Measurements from ENCODE around the gene EIF2S3. TPM values are rescaled to one million over a fixed set of nuclear protein-coding genes. Genes with fewer than 3 reads are reported as not detected.

EIF2S3 gene
- total and polyA plus RNA-seq, 2 of the 8 experiments (the other 6 are each of a cell fraction or from before 2014, with no cell fraction given): 65.5 to 259 TPM

- TF ChIP-seq, protein P1, sequence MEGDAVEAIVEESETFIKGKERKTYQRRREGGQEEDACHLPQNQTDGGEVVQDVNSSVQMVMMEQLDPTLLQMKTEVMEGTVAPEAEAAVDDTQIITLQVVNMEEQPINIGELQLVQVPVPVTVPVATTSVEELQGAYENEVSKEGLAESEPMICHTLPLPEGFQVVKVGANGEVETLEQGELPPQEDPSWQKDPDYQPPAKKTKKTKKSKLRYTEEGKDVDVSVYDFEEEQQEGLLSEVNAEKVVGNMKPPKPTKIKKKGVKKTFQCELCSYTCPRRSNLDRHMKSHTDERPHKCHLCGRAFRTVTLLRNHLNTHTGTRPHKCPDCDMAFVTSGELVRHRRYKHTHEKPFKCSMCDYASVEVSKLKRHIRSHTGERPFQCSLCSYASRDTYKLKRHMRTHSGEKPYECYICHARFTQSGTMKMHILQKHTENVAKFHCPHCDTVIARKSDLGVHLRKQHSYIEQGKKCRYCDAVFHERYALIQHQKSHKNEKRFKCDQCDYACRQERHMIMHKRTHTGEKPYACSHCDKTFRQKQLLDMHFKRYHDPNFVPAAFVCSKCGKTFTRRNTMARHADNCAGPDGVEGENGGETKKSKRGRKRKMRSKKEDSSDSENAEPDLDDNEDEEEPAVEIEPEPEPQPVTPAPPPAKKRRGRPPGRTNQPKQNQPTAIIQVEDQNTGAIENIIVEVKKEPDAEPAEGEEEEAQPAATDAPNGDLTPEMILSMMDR (IDR thresholded peaks at IDR 0.05; ENCODE audit: control extremely low read depth in 1 of 3, insufficient read depth in 1 of 3, low read depth in 1 of 3, low read length in 3 of 3): no peak
- TF ChIP-seq EZH2 (IDR thresholded peaks at IDR 0.05; ENCODE audit: low read depth, low read length, severe bottlenecking) (no peak), JUN (IDR thresholded peaks at IDR 0.05; ENCODE audit: low read depth, low read length) (no peak)
Measured at GRCh38 chrX:24069877-24070276, 15.1 kb downstream of the EIF2S3 start (continued).

All from H1 (cell line).